Activated gamma-delta T cell (primary cell): ENCODE data around the gene ZYG11B.
"Not testable (repeated sequence)": the region's sequence is repeated elsewhere in the genome, so short reads cannot be mapped to it uniquely, and the experiment has no call there.

Source experiments
- DNase-seq: peaks from one replicate; lab custom pipeline; 2025; lab: John Stamatoyannopoulos, UW

ZYG11B gene

DNA sequence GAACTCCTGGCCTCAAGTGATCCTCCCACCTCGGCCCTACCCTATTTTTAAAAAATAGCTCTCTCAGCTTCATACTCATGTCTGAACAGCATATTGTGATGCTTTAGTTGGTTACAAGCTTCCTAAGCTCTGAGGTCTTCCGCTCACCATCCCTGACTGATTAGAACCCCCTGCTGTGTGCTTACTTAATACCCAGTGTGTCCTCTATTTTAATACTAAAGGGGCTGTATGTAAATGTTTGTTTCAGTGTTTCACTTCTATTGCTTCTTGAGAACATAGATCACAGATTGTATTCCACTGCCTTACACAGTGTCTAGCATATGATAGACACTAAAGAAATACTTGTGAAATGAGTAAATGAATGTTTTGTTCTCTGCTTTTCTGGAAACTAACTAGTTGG is 29.8 kb downstream of the ZYG11B start:
- no peak for DNase-seq

DNA sequence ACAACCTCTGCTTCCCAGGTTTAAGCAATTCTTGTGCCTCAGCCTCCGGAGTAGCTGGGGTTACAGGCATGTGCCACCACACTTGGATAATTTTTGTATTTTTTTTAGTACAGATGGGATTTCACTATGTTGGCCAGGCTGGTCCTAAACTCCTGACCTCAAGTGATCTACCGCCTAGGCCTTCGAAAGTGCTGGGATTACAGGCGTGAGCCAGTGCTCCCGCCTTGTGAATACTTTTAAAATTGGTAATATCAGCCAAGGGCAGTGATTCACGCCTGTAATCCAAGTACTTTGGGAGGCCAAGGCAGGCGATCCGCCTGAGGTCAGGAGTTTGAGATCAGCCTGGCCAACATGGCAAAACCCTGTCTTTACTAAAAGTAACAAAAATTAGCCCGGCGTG is 33.7 kb downstream of the ZYG11B start:
- no peak for DNase-seq

DNA sequence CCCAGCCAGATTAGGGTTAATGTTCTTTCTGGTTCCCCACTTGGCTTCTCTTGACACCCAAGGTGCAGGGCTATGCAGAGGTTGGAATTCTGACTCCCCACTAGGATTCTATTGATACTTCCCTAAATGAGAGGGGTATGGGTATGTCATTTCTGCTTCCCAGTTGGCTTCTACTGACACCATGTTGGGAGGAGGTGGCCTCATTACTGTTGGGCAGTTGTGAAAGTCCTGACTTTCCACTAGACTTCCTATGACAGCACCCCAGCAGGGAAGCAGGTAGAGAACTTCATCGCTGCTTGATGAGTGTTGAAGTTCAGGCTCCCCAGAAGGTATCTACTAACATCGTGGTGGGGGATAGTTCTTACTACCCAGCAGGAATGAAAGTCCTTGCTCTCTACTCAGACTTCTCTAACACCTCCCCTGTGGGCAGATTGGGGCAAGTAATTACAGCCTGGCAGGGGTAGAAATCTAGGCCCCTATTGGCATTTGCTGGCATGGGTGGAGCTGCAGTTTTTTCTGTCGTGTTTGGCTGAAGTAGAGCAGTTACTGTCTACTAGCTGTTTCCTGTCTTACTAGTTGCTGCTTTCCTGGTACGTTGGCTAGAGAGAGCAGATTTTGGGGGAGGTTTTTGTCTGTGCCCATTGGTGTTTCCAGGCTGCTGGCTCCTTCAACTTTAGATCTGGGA is 41.5 kb downstream of the ZYG11B start:
- DNase-seq, result no peak

DNA sequence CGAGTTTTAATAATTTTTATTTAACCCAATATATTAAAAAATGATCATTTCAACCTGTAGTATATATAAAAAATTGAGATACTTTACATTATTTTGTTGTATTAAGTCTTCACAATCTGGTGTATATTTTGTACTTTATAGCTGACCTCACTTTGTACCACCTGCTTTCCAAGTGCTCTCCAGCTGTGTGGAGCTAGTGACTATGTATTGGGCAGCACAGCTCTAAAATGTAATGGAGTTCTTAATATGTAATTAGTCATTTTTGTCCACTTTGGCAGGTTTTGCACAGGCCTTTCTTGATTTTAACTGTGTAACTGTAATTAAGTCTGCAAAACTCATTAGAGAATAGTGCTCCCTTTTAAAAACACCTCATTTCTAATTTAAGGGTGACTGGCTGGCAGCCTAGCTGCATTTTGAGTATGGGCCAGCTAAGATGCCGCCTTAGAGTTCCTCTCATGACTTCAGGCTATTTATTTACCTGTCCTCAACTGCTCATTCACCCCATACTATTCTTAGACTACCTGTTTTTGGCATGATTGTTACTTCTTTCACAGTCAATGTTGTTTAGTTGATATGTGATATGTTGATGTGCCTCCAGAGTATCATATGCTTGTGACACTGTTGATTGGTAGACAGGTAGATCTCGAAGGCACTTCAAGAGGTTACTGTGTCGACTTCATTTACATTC is 43.2 kb downstream of the ZYG11B start:
- no peak for DNase-seq

DNA sequence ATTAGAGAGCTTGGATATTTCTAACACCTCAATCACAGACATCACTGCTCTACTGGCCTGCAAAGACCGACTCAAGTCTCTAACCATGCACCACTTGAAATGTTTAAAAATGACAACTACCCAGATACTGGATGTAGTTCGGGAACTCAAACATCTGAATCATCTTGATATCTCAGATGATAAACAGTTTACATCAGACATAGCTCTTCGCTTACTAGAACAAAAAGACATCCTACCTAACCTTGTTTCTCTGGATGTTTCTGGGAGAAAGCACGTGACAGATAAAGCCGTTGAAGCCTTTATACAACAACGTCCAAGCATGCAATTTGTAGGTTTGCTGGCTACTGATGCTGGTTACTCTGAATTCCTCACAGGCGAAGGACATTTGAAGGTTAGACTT is 45.1 kb downstream of the ZYG11B start:
- no peak for DNase-seq

DNA sequence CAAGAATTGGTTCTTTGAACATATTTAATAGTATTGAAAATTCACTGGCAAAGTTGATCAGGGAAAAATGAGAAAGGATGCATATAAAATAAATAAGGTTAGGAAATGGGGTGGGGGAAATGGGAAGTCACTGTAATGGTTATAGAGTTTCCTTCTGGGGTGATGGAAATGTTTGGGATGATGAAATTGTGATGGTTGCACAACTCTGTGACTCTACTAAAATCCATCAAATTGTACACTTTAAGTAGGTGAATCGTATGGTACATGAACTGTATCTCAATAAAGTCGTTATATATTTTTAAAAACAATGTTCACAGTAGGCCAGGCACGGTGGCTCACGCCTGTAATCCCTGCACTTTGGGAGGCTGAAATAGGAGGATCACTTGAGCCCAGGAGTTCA is 59.9 kb downstream of the ZYG11B start:
- no peak for DNase-seq

DNA sequence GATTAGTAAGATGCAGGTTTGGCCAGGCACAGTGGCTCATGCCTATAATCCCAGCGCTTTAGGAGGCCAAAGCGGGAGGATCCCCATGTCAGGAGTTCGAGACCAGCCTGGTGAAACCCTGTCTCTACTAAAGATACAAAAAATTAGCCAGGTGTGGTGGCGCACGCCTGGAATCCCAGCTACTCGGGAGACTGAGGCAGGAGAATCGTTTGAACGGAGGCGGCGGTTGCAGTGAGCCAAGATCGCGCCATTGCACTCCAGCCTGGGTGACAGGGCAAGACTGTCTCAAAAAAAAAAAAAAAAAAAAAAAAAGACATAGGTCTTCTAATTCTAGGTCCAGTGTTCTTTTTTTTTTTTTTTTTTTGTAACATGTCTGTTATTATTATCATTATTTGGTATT is 64.2 kb downstream of the ZYG11B start:
- not testable (repeated sequence) for DNase-seq

DNA sequence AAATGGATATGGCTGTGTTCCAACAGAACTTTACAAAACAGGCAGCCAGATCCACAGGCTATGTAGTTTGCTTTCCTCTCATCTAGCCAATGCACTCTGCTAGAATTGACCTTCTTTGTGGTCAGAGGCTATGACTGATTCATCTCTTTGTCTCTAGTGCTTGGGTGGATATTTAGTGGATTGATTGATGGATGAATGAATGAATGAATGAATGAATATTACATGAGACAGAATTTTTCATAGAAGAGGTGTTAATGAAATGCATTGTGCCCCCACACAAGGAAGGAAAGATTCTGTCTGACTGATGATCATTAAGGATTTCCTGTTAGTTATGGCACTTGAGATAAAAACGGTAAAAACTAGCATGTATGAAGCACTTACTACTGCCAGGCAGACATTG is 65.8 kb downstream of the ZYG11B start:
- DNase-seq, result no peak

DNA sequence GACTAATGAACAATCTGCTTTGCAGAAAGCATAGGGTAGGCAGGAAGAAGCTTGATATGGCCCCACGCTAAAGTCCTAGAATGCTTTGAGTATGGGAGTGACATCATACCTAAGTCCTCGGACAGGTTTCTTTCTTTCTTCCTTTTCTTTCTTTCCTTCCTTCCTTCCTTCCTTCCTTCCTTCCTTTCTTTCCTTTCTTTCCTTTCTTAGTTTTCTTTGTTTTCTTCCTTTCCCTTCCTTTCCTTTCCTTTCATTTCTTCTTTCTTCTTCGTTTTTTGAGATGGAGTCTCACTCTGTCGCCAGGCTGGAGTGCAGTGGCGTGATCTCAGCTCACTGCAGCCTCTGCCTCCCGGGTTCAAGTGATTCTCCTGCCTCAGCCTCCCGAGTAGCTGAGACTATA is 67.5 kb downstream of the ZYG11B start:
- not testable (repeated sequence) for DNase-seq

DNA sequence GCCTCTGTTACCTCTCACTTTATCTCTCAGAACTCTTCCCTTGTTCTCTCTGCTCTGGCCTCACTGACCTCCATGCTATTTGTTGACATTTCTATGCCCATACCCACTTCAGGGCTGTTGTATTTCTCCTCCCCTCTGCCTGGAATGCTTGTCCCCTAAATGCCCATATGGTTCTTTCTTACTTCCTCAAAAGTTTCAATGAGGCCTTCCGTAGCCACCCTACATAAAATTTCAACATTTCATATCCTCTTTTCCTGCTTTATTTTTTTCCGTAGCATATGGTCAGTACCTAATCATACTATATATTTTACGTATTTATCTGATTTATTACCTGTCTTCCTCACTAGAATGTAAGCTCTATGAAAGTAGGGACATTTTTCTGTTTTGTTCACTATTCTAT is 69.2 kb downstream of the ZYG11B start:
- DNase-seq, result no peak

DNA sequence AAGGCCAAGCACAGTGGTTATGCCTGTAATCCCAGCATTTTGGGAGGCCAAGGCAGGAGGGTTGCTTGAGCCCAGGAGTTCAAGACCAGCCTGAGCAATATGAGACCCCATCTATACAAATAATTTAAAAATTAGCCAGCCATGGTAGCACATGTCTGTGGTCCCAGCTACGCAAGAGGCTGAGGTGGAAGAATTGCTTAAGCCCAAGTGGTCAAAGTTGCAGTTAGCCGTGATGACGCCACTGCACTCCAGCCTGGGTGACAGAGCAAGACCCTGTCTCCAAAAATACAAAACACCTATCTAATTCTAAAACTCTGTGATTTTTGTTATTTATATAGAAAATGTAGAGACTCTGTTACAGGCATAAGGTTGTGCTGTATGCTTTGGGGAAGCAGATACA is 72.1 kb downstream of the ZYG11B start:
- no peak for DNase-seq

DNA sequence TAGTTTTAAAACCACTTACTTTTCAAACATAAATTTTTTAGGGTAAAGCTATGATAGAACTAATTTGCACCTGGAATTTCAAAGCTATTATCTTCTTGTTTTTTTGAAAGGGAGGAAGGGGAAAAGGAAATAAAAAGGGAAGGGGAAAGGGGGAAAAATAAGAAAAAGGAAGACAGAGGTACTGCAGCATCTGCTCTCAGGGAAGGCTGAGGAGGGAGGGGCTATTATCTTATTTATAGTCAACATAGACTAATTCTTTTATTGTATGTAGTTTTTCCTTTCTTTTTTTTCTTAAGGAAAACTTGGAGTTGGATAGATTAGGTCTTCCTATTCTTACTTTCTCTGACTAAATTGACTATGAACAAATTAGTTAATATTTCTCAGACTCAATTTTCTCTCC is 74.8 kb downstream of the ZYG11B start:
- DNase-seq, result no peak

DNA sequence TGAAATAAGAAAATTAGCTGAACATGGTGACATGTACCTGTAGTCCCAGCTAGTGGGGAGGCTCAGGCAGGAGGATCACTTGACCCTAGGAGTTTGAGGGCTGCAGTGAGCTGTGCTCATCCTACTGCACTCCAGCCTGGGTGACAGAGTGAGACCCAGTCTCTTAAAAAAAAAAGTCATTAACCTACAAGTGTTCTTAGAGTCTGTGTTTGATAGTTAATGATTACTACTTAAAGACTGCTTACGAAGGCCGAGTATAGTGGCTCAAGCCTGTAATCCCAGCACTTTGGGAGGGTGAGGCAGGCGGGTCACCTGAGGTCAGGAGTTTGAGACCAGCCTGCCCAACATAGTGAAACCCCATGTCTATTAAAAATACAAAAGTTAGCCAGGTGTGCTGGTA is 77.8 kb downstream of the ZYG11B start:
- not testable (repeated sequence) for DNase-seq

DNA sequence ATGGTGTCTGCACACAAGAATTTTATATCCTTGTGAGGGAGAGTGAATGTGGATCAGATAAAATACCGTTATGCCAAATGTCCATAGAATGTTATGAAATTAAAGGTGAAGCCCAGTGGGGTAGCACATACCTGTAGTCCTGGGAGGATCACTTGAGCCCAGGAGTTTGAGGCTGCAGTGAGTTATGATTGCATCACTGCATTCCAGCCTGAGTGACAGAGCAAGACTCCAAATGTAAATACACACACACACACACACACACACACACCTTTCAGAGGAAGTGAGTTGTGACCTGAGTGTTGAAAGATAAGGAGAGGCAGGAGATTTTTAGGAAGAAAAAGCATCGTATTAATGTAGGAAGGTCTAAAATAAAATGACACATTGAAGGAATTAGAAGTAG is 88.2 kb downstream of the ZYG11B start:
- no peak for DNase-seq

DNA sequence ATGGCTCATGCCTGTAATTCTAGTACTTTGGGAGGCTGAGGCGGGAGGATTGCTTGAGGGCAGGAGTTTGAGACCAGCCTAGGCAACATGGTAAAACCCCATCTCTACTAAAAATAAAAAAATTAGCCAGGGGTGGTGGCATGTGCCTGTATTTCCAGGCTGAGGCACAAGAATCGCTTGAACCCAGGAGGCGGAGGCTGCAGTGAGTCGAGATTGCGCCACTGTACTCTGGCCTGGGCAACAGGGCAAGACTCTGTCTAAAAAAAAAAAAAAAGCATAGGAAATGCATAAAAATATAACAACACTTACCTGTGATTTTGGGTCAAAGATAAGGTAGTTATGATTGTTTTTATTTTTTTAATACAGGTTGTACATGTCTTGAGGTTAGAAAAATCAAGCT is 94.6 kb downstream of the ZYG11B start:
- DNase-seq, result not testable (repeated sequence)

DNA sequence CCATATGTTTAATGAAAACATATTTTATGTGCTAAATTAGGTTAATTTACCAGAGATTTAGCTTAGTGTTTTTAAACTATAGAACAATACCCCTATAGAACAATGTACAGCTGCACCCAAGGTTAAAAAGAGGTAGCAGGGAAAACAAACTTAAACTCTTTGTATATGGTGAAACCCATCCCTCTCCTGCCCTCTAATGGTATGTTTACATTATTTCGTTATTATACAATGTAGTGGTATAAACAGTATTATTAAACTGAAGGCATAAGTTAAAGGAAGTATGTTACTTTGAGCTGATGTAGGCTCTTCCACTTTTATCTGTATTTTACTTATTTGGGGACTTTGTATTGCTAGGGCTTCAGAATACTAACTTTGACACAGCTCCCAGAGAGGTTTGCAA is 99.6 kb downstream of the ZYG11B start:
- no peak for DNase-seq

DNA sequence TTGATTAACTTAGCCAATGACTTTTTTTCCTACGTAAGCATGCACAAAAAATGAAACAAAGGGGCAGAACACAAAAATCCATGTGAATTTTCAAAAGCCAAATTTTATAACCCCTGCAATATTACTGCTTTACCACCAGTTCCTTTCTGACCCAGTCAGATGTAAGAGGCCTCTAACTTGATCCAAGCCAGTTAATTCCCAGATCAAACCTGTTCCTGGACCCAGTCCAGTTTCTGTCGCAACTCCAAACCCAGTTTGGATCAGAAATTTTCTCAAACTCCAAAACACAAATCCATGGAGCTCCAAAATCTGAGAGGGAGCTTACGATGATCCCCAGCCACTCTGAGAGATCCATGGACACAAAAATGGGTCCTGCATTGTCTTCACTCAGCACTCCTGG is 108.5 kb downstream of the ZYG11B start:
- no peak for DNase-seq

DNA sequence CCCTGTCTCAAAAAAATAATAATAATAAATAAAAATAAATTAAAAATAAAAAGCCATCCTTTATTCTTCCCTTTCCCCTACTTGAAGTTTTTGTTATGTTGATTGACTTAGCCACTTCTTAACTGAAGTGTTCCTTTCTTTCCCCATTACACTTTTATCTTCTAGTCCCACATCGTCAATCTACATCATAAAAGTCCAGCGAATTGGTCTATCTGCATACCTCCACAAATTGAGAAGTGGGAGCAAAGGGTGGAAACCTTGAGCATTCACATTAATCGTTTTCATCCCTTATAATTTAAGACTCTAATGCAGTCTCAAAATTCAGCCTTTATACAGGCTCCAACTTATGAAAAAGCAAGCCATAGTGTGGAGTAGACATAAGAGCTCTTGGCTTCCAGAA is 109.8 kb downstream of the ZYG11B start:
- no peak for DNase-seq

DNA sequence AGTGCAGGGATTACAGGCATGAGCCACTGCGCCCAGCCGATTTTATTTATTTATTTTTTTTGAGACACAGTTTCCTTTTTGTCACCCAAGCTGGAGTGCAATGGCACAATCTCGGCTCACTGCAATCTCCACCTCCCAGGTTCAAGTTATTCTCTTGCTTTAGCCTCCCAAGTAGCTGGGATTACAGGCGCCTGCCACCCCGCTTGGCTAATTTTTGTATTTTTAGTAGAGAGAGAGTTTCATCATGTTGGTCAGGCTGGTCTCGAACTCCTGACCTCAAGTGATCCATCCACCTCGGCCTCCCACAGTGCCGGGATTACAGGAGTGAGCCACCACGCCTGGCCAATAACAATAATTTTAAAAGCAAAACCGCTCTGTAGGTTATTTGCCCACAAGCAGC is 112.9 kb downstream of the ZYG11B start:
- not testable (repeated sequence) for DNase-seq

DNA sequence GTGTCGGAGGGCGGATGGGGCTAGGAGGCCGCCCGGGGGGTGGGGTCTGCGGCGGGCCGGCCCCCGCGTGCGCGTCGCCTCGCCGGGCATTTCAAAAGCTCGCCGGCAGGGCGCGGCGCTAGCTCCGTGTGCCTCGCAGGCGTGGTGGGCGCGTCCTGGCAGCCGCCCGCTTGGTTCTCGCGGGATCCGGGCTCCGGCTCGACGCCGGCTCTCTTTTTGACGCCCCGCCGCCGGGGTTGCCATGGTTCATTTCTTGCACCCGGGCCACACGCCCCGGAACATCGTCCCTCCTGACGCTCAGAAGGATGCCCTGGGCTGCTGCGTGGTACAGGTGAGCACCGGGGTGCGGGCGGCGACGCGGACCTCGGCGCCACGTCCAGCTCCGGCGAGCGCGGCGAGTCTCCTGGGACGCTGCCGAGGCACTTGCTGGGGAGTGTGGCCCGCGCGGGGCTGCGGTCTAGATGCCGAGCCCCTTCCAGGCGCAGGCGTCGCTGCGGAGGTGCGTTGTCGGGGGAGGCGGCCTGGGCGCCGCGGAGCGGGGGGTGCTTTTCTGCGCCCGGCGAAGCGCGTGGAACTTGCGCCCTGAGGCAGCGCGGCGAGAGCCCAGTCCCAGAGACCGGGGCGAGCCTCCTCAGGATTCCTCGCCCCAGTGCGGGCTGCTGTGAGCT is 116.5 kb downstream of the ZYG11B start, which contains the start of gene ZYG11A:
Gene ZYG11A, plus strand, starts transcription at position 118 of the 668 bp plus-strand sequence. Its CDS starts 124 bp downstream, at position 242.
- peak; percentile 32 for DNase-seq

DNA sequence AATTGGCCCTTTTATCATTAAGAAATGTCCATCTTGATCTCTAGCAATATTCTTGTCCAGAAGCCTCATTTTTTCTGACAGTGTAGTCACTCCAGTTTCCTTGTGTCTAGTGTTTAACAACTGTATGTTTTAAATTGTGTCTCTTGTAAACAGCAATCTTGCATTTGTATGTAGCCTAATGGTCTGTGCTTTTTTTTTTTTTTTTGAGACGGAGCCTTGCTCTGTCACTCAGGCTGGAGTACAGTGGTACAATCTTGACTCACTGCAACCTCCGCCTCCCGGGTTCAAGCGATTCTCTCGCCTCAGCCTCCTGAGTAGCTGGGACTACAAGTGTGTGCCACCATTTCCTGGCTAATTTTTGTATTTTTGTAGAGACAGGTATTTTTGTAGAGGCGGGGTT is 118.9 kb downstream of the ZYG11B start:
- not testable (repeated sequence) for DNase-seq

DNA sequence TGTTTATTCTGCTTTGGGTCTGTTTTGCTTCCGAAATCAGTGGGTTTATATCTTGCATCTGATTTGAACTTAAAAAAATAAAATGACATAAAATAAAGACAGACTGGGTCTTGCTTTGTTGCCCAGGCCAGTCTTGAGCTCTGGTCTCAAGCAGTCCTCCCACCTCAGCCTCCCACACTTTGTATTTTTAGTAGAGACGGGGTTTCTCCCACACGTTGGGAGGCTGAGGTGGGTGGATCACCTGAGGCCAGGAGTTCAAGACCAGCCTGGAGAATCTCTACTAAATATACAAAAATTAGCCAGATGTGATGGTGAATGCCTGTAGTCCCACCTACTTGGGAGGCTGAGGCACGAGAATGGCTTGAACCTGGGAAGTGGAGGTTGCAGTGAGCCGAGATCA is 122.2 kb downstream of the ZYG11B start:
- DNase-seq, result no peak

DNA sequence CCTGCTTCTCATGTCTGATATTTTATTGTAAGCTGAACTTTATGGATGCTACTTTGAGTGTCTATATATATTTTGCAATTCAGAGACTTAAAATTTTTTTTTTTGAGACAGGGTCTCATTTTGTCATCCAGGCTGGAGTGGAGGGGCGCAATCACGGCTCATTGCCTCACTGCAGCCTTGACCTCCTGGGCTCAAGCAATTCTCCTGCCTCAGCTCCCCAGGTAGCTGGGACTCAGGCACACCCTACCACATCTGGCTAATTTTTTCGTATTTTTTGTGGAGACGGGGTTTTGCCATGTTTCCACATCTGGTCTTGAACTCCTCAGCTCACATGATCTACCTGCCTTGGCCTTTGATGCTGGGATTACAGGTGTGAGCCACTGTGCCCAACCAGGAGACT is 124.7 kb downstream of the ZYG11B start:
- DNase-seq, result no peak
